NCI-H187 (cell line): ENCODE data around the gene PDC.
A peak's percentile ranks its signal among the peaks of the same experiment; 100 is the strongest.

ENCODE experiments used
- DNase-seq, 2 experiments: peaks; one replicate each; lab custom pipeline; 2025; lab: John Stamatoyannopoulos, UW

Gene PDC

DNA sequence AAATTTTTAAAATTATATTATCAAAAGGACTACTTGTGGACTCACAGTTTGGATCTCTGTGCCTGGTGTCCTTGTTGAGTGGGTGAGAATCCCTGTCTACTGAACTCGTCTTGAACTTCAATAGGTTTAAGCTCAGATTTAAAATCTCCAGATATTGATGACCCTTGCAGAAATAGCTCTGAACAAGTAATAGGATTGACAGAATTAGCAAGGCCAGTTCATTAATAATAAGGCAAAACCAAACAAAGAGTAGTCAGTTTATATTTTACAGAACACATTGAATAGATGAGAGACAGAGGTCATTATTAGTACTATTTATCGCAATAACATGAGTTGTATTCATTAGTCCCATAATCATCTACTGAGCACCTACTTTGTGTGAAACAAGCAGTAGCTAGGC is at the start of gene PDC:
Gene PDC, minus strand, starts transcription at position 101 of the 400 bp plus-strand sequence. CDS start 11,655 bp downstream, outside the sequence.
- DNase-seq: no peak

GRCh38 chr1:186503190-186503589 is 42.3 kb upstream of the PDC start:
- DNase-seq: no peak

- DNase-seq: no peak
Measured at GRCh38 chr1:186502087-186502486, 41.2 kb upstream of the PDC start.

GRCh38 chr1:186500804-186501203 is 39.9 kb upstream of the PDC start:
- no peak for DNase-seq

- DNase-seq: no peak
Measured at GRCh38 chr1:186499571-186499970, 38.7 kb upstream of the PDC start.

- no peak for DNase-seq
Measured at GRCh38 chr1:186498695-186499389, 37.9 kb upstream of the PDC start.

- no peak for DNase-seq
Measured at GRCh38 chr1:186498071-186498470, 37.2 kb upstream of the PDC start.

- no peak for DNase-seq
Measured at GRCh38 chr1:186497651-186498050, 36.7 kb upstream of the PDC start.

DNA sequence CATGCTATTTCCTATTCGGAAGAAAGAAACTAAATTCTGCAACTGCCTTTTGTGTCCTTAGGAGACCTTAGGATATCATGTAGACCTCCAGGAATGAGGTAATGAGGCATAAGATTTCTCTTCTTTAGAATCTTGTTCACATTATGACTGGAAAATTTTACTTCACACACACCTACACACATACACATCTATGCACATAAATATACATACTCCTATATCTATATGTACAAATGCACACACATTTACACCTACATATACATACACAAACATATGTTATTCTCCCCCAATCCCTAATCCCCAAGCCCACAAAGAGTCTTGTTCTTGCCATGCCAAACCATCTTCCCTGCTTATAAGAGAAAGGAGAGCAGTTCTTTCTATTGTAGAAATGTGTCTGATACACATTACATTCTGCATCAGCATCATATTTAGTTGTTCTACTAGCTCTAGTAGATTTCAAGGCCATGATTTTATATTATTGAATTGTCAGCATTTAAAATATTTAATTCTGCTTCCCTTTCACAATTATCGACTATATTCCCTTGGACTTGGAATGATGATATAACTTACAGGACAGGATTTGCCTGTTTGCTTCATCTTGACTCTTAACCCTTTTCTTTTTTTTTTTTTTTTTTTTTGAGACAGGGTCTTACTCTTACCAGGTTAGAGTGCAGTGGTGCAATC is 35.4 kb upstream of the PDC start:
- no peak for DNase-seq

GRCh38 chr1:186494832-186495271 is 33.9 kb upstream of the PDC start:
- no peak for DNase-seq

DNA sequence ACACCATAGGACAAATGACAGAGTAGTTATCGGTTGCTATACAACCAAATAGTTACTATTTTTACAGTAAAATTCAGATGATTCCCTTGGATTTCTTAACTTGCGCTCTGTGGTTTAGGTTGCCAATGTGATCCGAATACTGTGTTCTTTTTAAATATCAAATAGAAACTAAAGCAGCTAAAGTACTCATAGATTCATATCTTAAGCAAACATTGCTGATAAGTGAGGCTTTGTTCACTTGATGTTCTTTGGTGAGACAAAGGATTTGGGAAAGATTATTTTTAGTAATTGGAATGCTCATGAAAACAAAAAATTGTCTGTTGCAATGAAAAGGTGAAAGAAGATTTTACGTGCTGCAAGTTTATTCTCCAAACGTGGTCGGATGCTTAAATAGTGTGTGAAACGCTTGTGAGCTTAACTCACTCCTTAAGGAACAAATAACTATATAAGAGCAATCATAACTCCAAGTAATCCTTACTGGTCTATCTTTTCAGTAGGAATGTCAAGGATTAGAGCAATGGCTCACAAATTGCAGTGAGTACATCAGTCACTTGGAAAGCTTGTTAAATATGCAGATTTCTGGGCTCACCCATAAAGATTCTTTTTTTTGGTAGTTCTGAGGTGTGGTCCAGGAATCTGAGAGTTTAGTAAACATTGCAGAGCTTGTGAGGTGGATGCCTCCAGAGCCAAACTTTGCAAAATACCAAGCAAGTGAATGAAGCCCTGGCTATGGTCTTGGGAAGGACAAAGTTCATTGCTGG is 31.8 kb upstream of the PDC start:
- DNase-seq: no peak

DNA sequence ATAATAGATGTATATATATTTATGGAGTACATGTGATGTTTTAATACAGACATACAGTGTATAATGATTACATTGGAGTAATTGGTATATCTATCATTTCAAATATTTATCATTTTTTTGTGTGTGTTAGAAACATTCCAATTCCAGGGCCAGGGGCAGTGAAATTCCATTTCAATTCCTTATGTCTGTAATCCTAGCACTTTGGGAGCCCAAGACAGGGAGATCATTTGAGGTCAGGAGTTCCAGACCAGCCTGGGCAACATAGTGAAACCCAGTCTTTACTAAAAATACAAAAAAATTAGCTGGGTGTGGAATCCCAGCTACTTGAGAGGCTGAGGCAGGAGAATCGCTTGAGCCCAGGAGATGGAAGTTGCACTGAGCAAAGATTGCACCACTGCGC is 30.4 kb upstream of the PDC start:
- no peak for DNase-seq

DNA sequence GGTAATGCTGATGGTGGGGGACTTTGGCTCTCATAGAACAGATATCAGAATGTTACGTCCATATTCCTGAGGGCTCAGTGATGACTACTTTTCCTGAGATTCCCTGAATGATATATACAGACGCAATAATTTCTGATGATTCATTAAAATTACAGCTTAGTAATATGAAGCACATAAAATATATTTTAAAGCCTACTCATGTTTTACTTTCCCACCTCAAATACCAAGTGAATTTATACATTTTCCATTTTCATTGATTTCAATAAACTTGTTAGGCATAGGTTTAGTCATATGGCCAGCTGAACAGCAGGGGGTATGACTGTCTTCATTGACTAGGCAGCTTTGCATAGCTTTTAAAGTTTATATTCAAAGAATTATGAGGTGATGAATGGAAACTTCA is 26.2 kb upstream of the PDC start:
- DNase-seq: no peak

- DNase-seq: no peak
Measured at GRCh38 chr1:186486061-186486460, 25.1 kb upstream of the PDC start.

DNA sequence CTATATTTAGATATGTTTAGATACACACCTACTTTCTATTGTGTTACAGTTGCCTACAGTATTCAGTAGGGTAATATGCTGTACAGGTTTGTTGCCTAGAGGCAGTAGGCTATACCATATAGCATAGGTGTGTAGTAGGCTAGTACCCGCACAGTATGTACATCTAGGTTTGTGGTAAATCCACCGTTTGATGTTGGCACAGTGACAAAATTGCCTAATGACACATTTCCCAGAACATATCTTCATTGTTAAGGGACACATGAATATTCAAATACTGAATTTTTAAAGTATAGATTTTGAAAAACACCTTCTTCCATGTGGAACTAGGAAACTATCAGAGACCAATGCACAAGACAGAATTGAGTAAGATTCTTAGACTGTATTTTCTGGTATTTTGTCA is 22.6 kb upstream of the PDC start:
- no peak for DNase-seq

DNA sequence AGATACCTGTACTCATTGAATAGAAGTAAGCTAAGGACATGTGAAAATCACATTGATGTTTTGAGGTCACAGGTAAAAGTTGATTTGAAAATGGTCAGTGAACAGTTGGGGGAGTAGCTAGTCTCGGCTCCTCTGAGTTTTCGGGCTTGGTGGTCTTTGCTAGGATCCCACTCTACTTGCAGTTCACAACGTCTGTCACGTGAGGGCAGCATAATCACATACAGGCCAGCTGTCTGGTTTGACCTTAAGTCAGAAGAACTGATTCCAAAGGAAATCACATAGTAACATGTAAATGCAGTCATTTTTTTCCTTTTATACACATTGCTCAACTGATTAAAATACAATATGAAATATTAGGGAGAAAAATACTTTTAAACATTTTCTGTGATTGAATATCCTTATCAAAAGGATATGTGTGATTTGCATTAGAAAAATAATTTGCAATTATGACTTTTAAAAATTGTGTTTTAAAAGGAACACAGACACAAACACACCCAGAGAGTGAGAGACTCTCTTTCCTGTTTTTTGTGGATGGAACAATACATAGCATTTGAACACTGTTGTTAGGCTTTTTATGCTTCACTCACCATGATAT is 21.8 kb upstream of the PDC start:
- DNase-seq: peak in 1 of 2 experiments; percentile 4

- DNase-seq: no peak
Measured at GRCh38 chr1:186481303-186481888, 20.5 kb upstream of the PDC start.

DNA sequence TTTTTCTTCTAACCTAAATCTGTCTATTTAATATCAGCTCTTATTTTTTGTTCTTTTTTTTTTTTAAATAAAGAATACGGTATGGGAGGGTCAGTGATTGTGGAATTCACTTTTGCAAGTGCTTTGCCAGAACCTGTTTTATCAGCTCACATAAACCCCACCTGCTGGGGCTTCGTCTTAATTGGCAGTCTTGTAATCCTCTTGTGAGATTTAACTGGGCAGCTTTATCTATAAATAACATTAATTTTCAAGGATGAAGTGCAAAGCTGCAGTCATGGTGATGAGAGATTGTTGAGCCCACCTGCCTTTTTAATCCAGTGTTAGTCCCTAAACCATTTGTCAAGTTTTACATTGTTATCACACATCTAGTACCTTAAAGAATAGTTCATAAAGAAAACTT is 18.2 kb upstream of the PDC start:
- no peak for DNase-seq

- no peak for DNase-seq
Measured at GRCh38 chr1:186476264-186477040, 15.5 kb upstream of the PDC start.

- DNase-seq: no peak
Measured at GRCh38 chr1:186474208-186474607, 13.3 kb upstream of the PDC start.

- no peak for DNase-seq
Measured at GRCh38 chr1:186473047-186473446, 12.1 kb upstream of the PDC start.
